Right cardiac atrium (tissue), 5 donors: ENCODE results near the gene BCAS3. TPM values are rescaled to one million over a fixed set of nuclear protein-coding genes. Genes with fewer than 3 reads are reported as not detected.
A peak's percentile ranks its signal among the peaks of the same experiment; 100 is the strongest.

Experiments
- ATAC-seq, 2 donors: fragments of 200-7000 bp; cut with Tn5 transposase; one replicate each; pipeline versions ENCODE4 v1.8.0 to v1.9.1; 2020; ENCODE audit warnings: moderate library complexity in 2 of 2, mild to moderate bottlenecking in 1 of 2
- DNase-seq, 3 donors: peaks; one replicate each; pipeline ENCODE4 v3.0.0-alpha.2; 2020
- H3K27ac ChIP-seq: one replicate; pipeline ENCODE4 v1.5.1; 2013; ENCODE audit warnings: mild to moderate bottlenecking, low read length, control low read depth, moderate library complexity
- H3K27me3 ChIP-seq: one replicate; pipeline ENCODE4 v1.6.1; 2013; ENCODE audit not compliant: control insufficient read depth, insufficient read depth
- H3K4me1 ChIP-seq: one replicate; pipeline ENCODE4 v1.6.1; 2013; ENCODE audit warnings: low read length; ENCODE audit not compliant: control insufficient read depth, insufficient read depth
- H3K4me3 ChIP-seq: one replicate; pipeline ENCODE4 v1.5.1; 2013; ENCODE audit warnings: low read length, control low read depth
- H3K9me3 ChIP-seq: one replicate; pipeline ENCODE4 v1.6.1; 2013; ENCODE audit warnings: low read length; ENCODE audit not compliant: control insufficient read depth
- WGBS: extraction: QIAGEN DNeasy Blood & Tissue Kit; methylation state at CpG from one replicate; pipeline ENCODE4 v1.1.7; 2013; 5-methylcytosine and 5-hydroxymethylcytosine counted together
- intact Hi-C, 4 donors: fragments of 100-400 bp; cut with DNase I; formaldehyde crosslinking; loops; one replicate each; pipeline versions ENCODE4 v1.11.0 to v1.14.0; 2022 to 2023
- polyA plus RNA-seq: library from polyadenylated mRNA; stranded (reverse); fragments of 200-250 nt; gene quantifications from one replicate; pipeline ENCODE4 v1.2.3, GENCODE V29; 2013
- total RNA-seq, 4 donors: library from RNA; stranded (reverse); fragmentation: NEBNext Ultra II Directional; extraction: Animal tissue kit (Norgen Biotek cat#: 25700); gene quantifications; one replicate each; pipeline ENCODE4 v1.2.1, GENCODE V29; 2021
- donor health status: healthy with polysubstance abuse.
- donor health status: DM: no; HTN: yes; CAD: no.
- donor health status: DM: no; HTN: no; CAD: no.
- donor health status: DM: no; HTN: yes; CAD: no; lungs with severe emphysema.
- donor health status: DM: yes; HTN: yes; CAD: no.

The BCAS3 gene
- total and polyA plus RNA-seq, 5 donors: 6.6 to 19.6 (median 19.1) TPM

DNA sequence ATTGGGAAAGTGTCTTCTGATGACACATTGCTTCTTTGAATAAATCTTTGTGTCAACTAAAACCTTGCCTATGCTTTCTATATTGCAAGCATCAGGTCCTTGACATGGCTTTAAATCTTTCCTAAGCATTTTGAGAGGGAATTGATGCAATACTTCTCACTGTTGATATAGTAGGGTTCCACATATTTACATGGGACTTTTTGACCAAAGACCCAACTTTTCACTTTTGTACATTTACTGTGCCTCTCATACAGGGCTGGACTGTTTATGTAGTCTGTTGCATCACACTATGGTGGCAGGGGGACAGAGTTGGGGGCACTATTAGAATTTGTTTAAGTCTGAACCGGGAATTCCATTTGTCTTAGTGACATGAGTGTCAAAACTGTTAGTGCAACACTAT is 413.4 kb downstream of the BCAS3 start:
- ATAC-seq (no peak), DNase-seq (no peak)
- intact Hi-C loops: no loop called here
- no peaks in the 10 kb centered on the region for H3K9me3 ChIP-seq
- H3K4me3 ChIP-seq: no peak overlapping the region
- no peaks in the 10 kb centered on the region for H3K27me3 ChIP-seq
- H3K4me1 ChIP-seq: no peaks in the 10 kb centered on the region
- WGBS: 83% methylated on average over 1 of the region's 1 CpG
- H3K27ac ChIP-seq: no peak overlapping the region

DNA sequence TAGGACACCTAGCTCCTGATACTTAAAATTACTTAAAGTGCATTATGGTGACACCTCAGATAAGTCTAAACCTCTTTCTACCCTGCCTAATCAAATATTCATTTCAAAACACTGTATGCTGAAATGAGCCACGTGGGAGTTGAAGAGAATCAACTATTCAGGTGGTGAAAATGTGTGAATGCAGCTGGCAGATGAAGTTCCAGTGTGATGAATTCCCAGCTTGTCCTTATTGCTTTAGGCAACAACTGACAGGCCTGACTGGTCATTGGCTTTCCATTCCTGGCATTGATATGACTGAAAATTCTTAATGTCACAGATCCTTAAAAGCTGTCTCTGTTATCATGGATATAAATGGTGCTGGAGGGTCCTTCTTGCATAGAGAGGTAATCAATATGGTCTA is 420.1 kb downstream of the BCAS3 start:
- WGBS: 61% methylated on average over 1 of the region's 1 CpG
- no peak for ATAC-seq
- Histone ChIP-seq H3K4me1 (no peaks in the 10 kb centered on the region), H3K27me3 (no peaks in the 10 kb centered on the region), H3K9me3 (no peaks in the 10 kb centered on the region), H3K27ac (no peak overlapping the region), H3K4me3 (no peak overlapping the region)
- no peak for DNase-seq
- intact Hi-C loops: no loop called here

DNA sequence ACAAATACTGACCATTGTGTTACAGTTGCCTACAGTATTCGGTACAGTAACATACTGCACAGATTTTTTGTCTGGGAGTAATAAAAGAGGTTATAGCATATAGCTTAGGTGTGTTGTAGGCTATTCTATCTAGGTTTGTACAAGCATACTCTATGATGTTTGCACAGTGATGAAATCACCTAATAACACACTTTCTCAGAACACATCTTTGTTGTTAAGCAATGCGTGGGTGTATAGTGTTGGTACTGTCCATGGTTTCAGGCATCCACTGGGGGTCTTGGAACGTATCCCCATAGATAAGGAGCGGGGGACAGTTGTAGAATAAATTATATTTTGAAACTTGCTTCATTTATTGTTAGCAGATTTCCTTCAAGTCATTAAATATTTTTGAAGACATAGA is 428.7 kb downstream of the BCAS3 start:
- WGBS: 91% methylated on average over 4 of the region's 4 CpGs
- no peak for ATAC-seq

DNA sequence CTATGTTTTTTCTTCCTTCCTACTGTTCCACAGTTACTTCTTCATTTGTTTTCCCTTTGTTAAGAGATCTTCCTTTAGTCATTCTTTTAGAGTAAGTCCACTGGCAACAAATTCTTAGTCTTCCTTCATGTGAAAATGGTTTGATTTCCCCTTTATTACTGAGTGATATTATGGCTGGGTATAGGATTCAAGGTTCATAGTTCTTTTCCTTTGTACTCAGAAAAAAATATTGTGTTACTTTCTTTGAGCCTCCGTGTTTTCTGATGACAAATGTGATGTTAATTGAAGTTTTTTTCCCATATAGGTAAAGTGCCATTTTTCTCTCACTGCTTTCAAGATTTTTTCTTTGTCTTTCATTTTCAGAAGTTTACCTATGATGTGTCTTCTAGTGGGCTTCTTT is 438.9 kb downstream of the BCAS3 start:
- no peaks in the 10 kb centered on the region for H3K9me3 ChIP-seq
- intact Hi-C loops: no loop called here
- ATAC-seq (no peak), DNase-seq (no peak)
- WGBS: 90% methylated on average over 1 of the region's 1 CpG
- no peak overlapping the region for H3K27ac ChIP-seq
- H3K27me3 ChIP-seq: no peaks in the 10 kb centered on the region
- H3K4me1 ChIP-seq: no peaks in the 10 kb centered on the region
- no peak overlapping the region for H3K4me3 ChIP-seq

More for the DNA sequence above, 428.7 kb downstream of the BCAS3 start:
- no peaks in the 10 kb centered on the region for H3K27me3 ChIP-seq
- DNase-seq: no peak
- no peaks in the 10 kb centered on the region for H3K9me3 ChIP-seq
- H3K4me3 ChIP-seq: no peak overlapping the region
- H3K27ac ChIP-seq: no peak overlapping the region
- intact Hi-C loops: no loop called here
- no peaks in the 10 kb centered on the region for H3K4me1 ChIP-seq

DNA sequence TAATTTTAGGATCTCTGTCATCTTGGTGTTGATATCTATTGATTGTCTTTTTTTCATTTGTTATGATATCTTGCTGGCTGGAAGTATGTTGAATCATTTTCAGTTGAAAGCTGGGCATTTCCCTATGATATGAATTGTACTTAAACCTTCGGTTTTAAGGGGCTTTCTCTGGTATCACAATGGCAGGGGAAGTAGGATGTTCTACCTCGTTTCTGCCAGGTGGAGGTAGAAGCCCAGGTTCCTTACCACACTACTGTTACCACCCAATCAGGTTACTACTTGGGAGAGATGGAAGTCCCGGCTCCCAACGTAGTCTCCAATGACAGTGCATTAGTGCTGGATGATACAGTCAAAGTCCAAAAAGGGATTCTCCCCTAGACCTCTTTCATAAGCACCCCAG is 440.3 kb downstream of the BCAS3 start:
- Histone ChIP-seq H3K27me3 (no peaks in the 10 kb centered on the region), H3K4me3 (no peak overlapping the region), H3K9me3 (no peaks in the 10 kb centered on the region), H3K27ac (no peak overlapping the region), H3K4me1 (no peaks in the 10 kb centered on the region)
- intact Hi-C loops: no loop called here
- no peak for ATAC-seq
- DNase-seq: no peak
- WGBS: 88% methylated on average over 4 of the region's 4 CpGs

DNA sequence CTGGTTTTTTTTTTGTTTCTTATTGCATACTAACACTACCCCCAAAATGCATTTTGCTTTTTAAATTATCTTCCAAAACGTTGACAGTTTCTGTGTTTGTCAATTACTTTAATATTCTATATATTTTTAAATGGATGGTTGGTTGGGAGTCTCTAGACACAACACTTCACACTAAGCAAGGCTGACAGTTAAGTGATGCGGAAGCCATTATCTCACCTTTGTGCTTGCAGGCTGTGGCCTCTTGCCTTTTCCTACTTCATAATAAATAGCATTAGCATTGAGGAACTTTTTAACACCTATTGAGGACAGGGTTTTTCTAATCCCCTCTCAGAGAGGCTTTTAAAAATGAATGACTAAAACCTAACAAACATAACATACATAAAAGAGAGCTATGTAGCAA is 441.2 kb downstream of the BCAS3 start:
- H3K4me3 ChIP-seq: no peak overlapping the region
- no peak overlapping the region for H3K27ac ChIP-seq
- no peaks in the 10 kb centered on the region for H3K27me3 ChIP-seq
- DNase-seq: no peak
- WGBS: 77% methylated on average over 2 of the region's 2 CpGs
- no peaks in the 10 kb centered on the region for H3K4me1 ChIP-seq
- no peaks in the 10 kb centered on the region for H3K9me3 ChIP-seq
- ATAC-seq: no peak
- intact Hi-C loops: no loop called here

DNA sequence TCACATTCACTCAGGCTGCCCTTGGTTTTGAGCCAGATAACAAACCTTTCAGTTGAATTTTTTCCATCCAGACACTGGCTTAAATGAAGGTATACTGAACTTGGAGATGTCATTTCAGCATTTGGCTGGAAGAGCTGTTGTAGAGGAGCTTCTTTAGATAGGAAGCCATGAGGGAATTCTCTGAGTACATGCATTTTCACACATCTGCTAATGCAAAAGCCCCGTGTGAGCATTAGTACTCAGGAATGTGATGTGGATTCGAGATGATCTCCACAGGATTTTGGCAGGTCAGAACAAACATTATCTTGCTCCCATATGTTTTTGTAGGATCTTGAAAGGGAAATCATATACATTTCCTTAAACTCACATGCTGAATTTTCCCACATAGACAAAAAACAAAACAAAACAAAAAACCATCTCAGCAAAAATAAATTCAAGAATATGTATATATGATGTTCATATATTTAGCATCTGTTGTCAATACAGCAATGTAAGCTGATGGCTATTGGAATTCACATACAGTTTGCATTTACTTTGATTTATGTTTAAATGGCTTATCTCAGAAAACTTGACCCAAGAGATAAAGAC is 444.8 kb downstream of the BCAS3 start:
- no peaks in the 10 kb centered on the region for H3K9me3 ChIP-seq
- 29% methylated on average over 2 of the region's 2 CpGs for WGBS
- no peak overlapping the region for H3K4me3 ChIP-seq
- ATAC-seq (no peak), DNase-seq (no peak)
- intact Hi-C loops: no loop called here
- no peaks in the 10 kb centered on the region for H3K4me1 ChIP-seq
- H3K27me3 ChIP-seq: no peaks in the 10 kb centered on the region
- H3K27ac ChIP-seq: no peak overlapping the region

DNA sequence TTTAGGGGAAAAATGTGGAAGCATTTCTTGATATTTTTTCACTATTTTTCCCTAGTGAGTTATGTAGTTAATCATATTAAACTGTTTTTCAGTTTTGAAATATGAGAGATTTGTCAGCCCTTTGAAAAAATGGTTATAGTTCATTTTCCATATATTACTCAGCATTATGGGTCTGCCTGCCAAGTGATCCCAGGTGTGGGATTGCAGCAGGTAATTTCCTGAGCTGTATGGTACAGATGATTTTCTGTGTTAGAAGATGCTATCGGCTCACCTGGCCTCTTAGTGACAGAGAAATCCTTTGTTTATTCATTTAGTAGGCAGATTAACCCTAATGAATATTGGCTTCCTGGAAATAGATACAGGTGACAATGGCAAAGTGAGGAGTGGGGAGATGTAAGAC is 446.9 kb downstream of the BCAS3 start:
- ATAC-seq: no peak
- Histone ChIP-seq H3K27me3 (no peaks in the 10 kb centered on the region), H3K27ac (no peak overlapping the region), H3K9me3 (no peaks in the 10 kb centered on the region), H3K4me1 (no peaks in the 10 kb centered on the region), H3K4me3 (no peak overlapping the region)
- intact Hi-C loops: no loop called here
- DNase-seq: no peak
- WGBS: 96% methylated on average over 1 of the region's 1 CpG

DNA sequence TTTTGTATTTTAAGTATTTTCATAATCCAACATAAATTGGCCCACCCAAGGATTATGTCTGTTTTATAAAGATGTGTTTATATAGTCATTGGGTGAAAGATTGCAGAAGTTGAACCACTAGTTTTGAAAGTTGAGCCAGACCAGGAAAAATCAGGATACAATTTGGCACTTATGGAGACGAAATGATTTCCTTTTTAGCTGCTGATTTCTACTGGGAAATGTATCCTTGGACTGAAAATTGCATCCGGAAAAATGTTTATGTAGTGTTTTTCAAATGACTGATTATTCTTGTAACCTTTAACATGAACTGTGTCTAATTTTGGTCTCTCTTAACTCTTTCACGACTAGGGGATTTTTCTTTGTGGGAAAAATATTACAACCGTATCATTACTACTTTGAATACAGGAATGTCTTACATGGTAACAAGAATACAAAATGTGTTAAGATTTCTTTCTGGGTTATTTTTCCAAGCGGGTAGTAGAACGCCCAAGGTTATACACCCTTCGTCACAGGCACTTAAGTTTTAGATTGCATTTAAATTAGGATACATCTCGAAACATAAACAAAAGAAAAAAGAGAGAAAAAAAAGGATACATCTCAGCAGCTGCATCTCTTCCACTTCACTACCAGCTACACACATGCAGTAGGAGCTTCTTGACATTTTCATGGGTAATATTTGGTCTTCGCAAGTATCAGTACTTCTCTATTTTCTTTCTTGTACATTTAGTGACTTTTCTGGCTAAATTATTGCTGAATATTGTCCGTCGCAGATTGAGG is 449.0 kb downstream of the BCAS3 start:
- intact Hi-C loops: no loop called here
- 70% methylated on average over 11 of the region's 11 CpGs for WGBS
- ATAC-seq (no peak), DNase-seq (no peak)
- H3K9me3 ChIP-seq: no peaks in the 10 kb centered on the region
- H3K27me3 ChIP-seq: no peaks in the 10 kb centered on the region
- H3K4me1 ChIP-seq: no peaks in the 10 kb centered on the region
- no peak overlapping the region for H3K4me3 ChIP-seq
- H3K27ac ChIP-seq: no peak overlapping the region

DNA sequence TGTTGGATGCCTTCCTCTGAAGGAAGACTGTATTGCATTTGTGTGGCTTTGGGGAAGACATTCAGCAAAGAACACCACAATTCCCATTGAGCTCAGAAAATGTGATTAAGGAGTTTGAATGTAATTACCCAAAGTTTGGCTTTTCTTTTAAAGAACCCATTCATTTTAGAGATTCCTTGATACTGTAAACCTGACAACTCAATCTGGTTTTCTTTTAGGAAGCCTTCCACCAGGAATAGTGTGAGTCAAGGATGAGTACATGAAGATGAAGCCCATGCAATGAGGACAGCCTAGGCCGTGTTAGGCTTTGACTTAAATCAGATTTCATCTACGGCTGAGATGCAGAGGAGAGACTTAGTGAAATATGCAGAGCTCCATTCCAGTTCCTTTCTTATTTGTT is 450.3 kb downstream of the BCAS3 start:
- 71% methylated on average over 2 of the region's 2 CpGs for WGBS
- intact Hi-C loops: no loop called here

DNA sequence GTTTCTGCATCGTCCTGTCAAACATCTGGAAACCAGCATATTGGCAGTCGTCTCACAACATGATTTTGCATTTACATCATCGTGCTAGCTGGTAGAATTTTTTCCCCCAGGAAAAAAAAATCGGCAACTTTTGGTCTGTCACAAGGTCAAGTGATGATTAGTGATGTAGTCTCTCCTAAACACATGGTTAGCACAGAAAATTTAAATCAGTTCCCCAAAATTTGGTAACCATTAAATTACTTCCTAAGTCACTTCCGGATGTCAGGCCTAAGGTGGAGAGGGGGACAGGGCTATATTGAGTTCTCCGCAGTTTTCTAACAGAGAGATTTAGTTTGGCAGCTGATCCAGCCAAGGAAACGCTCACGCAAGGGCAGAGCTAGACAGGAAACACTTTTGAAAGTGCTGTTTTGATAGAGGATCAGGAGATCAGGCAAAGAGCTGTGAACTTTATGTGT is 451.0 kb downstream of the BCAS3 start:
- no peaks in the 10 kb centered on the region for H3K9me3 ChIP-seq
- WGBS: 30% methylated on average over 8 of the region's 8 CpGs
- intact Hi-C loops: no loop called here
- ATAC-seq (peak; percentile 24 to 75), DNase-seq (no peak)
- H3K27me3 ChIP-seq: no peaks in the 10 kb centered on the region
- no peak overlapping the region for H3K27ac ChIP-seq
- no peak overlapping the region for H3K4me3 ChIP-seq
- H3K4me1 ChIP-seq: no peaks in the 10 kb centered on the region

More for the DNA sequence above, 450.3 kb downstream of the BCAS3 start:
- Histone ChIP-seq H3K27me3 (no peaks in the 10 kb centered on the region), H3K27ac (no peak overlapping the region), H3K9me3 (no peaks in the 10 kb centered on the region), H3K4me3 (no peak overlapping the region), H3K4me1 (no peaks in the 10 kb centered on the region)
- ATAC-seq (no peak), DNase-seq (no peak)
